HG03045 (cell line): ENCODE measurements around the gene CBX2.

Experiments
- ATAC-seq: cut with Tn5 transposase; IDR thresholded peaks from one replicate; pipeline ENCODE4 v1.9.1; 2021; ENCODE audit warnings: mild to moderate bottlenecking, moderate library complexity; ENCODE audit not compliant: unreplicated experiment

CBX2 gene

GRCh38 chr17:79786930-79787643, 9.1 kb downstream of the CBX2 start:
- no peak for ATAC-seq

- no peak for ATAC-seq
These were observed 10.5 kb downstream of the CBX2 start for GRCh38 chr17:79788455-79788854.

- no peak for ATAC-seq
These were observed 11.3 kb downstream of the CBX2 start for GRCh38 chr17:79788989-79789942.

- ATAC-seq = no peak
These were observed 12.2 kb downstream of the CBX2 start for GRCh38 chr17:79789943-79790804.

GRCh38 chr17:79790805-79791734, 13.1 kb downstream of the CBX2 start:
- no peak for ATAC-seq

- ATAC-seq = no peak
These were observed 13.8 kb downstream of the CBX2 start for GRCh38 chr17:79791735-79792161.

GRCh38 chr17:79792341-79792871, 14.5 kb downstream of the CBX2 start:
- no peak for ATAC-seq

- ATAC-seq = no peak
These were observed 15.3 kb downstream of the CBX2 start for GRCh38 chr17:79792984-79793923.

GRCh38 chr17:79793924-79794304, 16.0 kb downstream of the CBX2 start:
- ATAC-seq = no peak

GRCh38 chr17:79794659-79795511, 16.9 kb downstream of the CBX2 start:
- ATAC-seq = no peak

GRCh38 chr17:79795795-79796443, 18.0 kb downstream of the CBX2 start:
- no peak for ATAC-seq

- ATAC-seq = no peak
These were observed 18.5 kb downstream of the CBX2 start for GRCh38 chr17:79796444-79796762.

GRCh38 chr17:79796763-79797491, 19.0 kb downstream of the CBX2 start, which contains the start of gene CBX8:
Gene CBX8, minus strand, starts transcription at chr17:79797077. Its CDS starts 79 bp downstream, at chr17:79796998.
- peak; percentile 86 for ATAC-seq

- ATAC-seq = peak; percentile 11
These were observed 19.7 kb downstream of the CBX2 start for GRCh38 chr17:79797492-79798298.

- ATAC-seq = no peak
These were observed 20.6 kb downstream of the CBX2 start for GRCh38 chr17:79798299-79799173.
